Adrenal gland (tissue), 5 donors: ENCODE measurements around the gene PPP6R2.

ENCODE experiments used
- POLR2A ChIP-seq, 2 donors: fragments of 450-650 bp; IDR thresholded peaks; one replicate each; pipeline ENCODE4 v1.6.1; 2017; ENCODE audit warnings: antibody characterized with exemption in 2 of 2, mild to moderate bottlenecking in 2 of 2, moderate library complexity in 1 of 2
- TF ChIP-seq, protein P1 (sequence below), 6 experiments: fragments of 450-650 bp in 4 of 6; fragments of 200-600 bp in 2 of 6; sonication (generic) in 1 of 6; IDR thresholded peaks; 1 replicate in 5 of 6; 2 replicates in 1 of 6; pipeline versions ENCODE4 v1.5.1 to v1.8.0; 2016 to 2021; ENCODE audit warnings: antibody characterized with exemption in 6 of 6, mild to moderate bottlenecking in 2 of 6, moderate library complexity in 1 of 6
- donor health status: DM: no; HTN: no; CAD: no.

GRCh38 chr22:50346470-50346869 is 3.3 kb downstream of the PPP6R2 start:
- TF ChIP-seq, protein P1, sequence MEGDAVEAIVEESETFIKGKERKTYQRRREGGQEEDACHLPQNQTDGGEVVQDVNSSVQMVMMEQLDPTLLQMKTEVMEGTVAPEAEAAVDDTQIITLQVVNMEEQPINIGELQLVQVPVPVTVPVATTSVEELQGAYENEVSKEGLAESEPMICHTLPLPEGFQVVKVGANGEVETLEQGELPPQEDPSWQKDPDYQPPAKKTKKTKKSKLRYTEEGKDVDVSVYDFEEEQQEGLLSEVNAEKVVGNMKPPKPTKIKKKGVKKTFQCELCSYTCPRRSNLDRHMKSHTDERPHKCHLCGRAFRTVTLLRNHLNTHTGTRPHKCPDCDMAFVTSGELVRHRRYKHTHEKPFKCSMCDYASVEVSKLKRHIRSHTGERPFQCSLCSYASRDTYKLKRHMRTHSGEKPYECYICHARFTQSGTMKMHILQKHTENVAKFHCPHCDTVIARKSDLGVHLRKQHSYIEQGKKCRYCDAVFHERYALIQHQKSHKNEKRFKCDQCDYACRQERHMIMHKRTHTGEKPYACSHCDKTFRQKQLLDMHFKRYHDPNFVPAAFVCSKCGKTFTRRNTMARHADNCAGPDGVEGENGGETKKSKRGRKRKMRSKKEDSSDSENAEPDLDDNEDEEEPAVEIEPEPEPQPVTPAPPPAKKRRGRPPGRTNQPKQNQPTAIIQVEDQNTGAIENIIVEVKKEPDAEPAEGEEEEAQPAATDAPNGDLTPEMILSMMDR (IDR thresholded peaks at IDR 0.05), result no peak
- TF ChIP-seq POLR2A (IDR thresholded peaks at IDR 0.05), result no peak
